Omental fat pad (tissue), 4 donors: ENCODE data around the gene BLACAT1. TPM values are rescaled to one million over a fixed set of nuclear protein-coding genes. Genes with fewer than 3 reads are reported as not detected.
"Not testable (repeated sequence)": the region's sequence is repeated elsewhere in the genome, so short reads cannot be mapped to it uniquely, and the experiment has no call there.

Experiments used
- ATAC-seq: fragments of 150-250 bp; one replicate; pipeline ENCODE4 v1.9.1; 2016; ENCODE audit warnings: mild to moderate bottlenecking, moderate library complexity; ENCODE audit not compliant: low FRiP score
- DNase-seq: peaks from one replicate; pipeline ENCODE4 v3.0.0-alpha.2; 2019; ENCODE audit warnings: low spot score
- CTCF ChIP-seq, 3 donors: fragments of 450-650 bp; IDR thresholded peaks; one replicate each; pipeline ENCODE4 v1.5.1; 2016 to 2017; ENCODE audit warnings: antibody characterized with exemption in 3 of 3, mild to moderate bottlenecking in 3 of 3, moderate library complexity in 2 of 3
- small RNA-seq: library from RNA; depleted of rRNA; stranded (forward); fragments of <200 nt; gene quantifications from one replicate; pipeline ENCODE3, GENCODE V24; 2016
- total RNA-seq, 4 donors: library from RNA; depleted of rRNA; stranded (reverse); fragments of >200 nt; gene quantifications; one replicate each; pipeline ENCODE4 v1.1.0, GENCODE V29; 2016

Gene BLACAT1
- total RNA-seq, 4 donors from 2014 or later: 0.36 to 0.65 TPM; not detected in 2

GRCh38 chr1:205416322-205416721 lies 39.5 kb downstream of the BLACAT1 start:
- no peak for TF ChIP-seq CTCF (IDR thresholded peaks at IDR 0.05)
- DNase-seq: no peak
- no peak for ATAC-seq

DNA sequence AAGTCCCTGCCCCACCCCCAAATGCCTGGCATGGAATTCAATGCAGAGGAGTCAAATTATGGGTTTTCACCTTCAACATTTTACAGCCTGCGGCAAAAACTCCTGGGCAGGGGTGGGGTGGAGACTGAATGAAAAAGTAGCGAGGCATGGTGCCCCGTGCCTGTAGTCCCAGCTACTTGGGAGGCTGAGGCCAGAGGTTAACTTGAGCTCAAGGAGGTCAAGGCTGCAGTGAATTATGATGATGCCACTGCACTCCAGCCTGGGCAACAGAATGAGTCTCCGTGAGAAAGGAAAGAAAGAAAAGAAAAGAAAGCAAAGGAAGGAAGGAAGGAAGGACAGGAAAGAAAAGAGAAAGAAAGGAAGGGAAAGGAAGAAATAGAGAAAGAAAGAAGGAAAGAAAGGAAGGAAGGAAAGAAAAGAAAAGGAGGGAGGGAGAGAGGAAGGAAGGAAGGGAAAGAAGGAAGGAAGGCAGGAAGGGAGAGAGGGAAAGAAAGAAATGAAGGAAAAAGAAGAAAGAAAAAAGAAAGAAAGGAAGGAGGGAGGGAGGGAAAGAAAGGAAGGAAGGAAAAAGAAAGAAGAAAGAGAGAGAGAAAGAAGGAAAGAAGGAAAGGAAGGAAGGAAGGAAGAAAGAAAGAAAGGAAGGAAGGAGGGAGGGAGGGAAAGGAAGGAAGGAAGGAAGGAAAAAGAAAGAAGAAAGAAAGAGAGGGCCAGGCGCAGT lies 45.1 kb downstream of the BLACAT1 start:
- no peak for TF ChIP-seq CTCF (IDR thresholded peaks at IDR 0.05)
- ATAC-seq: no peak
- no peak for DNase-seq

DNA sequence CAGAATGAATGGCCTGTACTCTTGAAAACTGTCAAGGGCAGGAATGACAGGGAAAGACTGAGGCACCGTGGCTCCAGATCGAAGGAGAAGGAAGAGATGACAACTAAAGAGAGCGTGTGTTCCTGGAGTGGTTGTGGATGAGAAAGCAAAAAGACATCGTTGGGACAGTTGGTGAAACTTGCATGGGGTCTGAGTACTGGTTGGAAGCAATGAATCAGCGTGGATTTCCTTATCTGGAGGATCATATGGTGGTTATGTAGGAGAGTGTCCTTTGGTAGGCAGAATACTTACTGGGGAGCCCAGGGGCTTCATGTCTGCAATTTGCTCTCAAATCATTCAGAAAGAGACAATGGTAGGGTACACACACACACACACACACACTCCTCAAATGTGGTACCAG lies 47.9 kb downstream of the BLACAT1 start:
- TF ChIP-seq CTCF (IDR thresholded peaks at IDR 0.05): no peak
- DNase-seq (no peak), ATAC-seq (no peak)

DNA sequence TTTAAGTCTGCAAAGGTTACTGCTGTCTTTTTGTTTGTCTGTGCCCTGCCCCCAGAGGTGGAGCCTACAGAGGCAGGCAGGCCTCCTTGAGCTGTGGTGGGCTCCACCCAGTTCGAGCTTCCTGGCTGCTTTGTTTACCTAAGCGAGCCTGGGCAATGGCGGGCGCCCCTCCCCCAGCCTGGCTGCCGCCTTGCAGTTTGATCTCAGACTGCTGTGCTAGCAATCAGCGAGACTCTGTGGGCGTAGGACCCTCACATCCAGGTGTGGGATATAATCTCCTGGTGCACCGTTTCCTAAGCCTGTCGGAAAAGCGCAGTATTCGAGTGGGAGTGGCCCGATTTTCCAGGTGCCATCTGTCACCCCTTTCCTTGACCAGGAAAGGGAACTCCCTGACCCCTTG lies 49.6 kb downstream of the BLACAT1 start:
- DNase-seq: not testable (repeated sequence)

More for the DNA sequence above, 49.6 kb downstream of the BLACAT1 start:
- not testable (repeated sequence) for ATAC-seq

Small RNA genes within 50 kb of the gene (small RNA-seq; reads per million reads assigned to genes)
- gene MIR135B: 0.64 reads per million

Other genes with a start within 250 kb of the BLACAT1 start
- 10 to 100 TPM in 3 of 4 donors, 1 to 10 TPM in 1; 7.6 to 13.0 (median 11.4) TPM for gene DSTYK, start 244.3 kb downstream of the BLACAT1 start, total RNA-seq
- gene TMCC2, start 228.1 kb downstream of the BLACAT1 start, total RNA-seq: 1 to 10 TPM in 3 of 4 donors, under 1 TPM in 1; 0.96 to 4.9 (median 2.2) TPM
- gene NUAK2, start 134.3 kb downstream of the BLACAT1 start, total RNA-seq: 1 to 10 TPM; 1.1 to 5.4 (median 3.2) TPM
- gene KLHDC8A, start 99.1 kb downstream of the BLACAT1 start, total RNA-seq: not detected
- gene LEMD1, start 34.0 kb downstream of the BLACAT1 start, total RNA-seq: 1 to 10 TPM in 1 of 4 donors, not detected in 3; 1.7 TPM
- 1 to 10 TPM; 2.8 to 9.0 (median 5.3) TPM for gene CDK18, start 48.6 kb upstream of the BLACAT1 start, total RNA-seq
- gene ELK4, start 176.0 kb upstream of the BLACAT1 start, total RNA-seq: 10 to 100 TPM; 20.7 to 37.5 (median 27.8) TPM
- 1 to 10 TPM; 1.6 to 2.4 (median 2.1) TPM for gene SLC45A3, start 224.5 kb upstream of the BLACAT1 start, total RNA-seq